ENCODE data around the gene LYZL1.
"Not testable (repeated sequence)": the region's sequence is repeated elsewhere in the genome, so short reads cannot be mapped to it uniquely, and the experiment has no call there.

The LYZL1 gene

DNA sequence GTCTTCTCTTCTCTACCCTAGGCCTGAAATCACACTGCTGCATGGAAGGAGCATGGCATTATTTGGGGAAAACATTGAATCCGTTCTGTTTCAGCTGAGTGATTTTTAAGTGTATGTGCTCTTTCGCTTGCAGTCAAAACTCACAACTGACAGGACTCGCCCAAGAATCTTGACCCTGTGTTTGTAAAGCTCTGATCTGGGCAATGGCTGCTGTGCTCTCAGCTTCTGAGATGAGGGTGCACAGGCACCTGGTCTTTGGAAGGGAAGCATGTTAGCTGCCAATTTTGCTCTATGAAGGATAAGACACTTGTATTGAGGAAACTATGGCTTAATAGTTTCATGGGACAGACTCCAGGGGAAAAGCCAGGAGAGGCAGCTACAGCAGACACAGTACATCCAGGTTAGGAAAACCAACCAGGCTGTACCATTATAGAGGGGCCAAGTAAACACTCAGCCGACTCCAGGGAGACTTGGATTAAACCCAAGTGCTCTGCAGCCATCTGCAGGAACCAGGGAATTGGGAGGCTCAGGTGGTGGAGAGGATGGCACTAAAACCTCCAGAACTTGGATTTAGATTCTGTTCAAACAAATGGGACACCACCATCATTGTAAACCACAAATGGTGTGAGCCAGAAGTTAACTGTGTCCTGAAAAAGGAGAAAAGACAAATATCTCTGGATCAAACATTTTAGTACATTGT lies 43.3 kb downstream of the LYZL1 start:
- DNase-seq (ENCODE audit: low read depth, low spot score): no peak

GRCh38 chr10:29332761-29333148 lies 43.9 kb downstream of the LYZL1 start:
- no peak for DNase-seq (ENCODE audit: low read depth, low spot score)

GRCh38 chr10:29337526-29337925 lies 48.7 kb downstream of the LYZL1 start:
- not testable (repeated sequence) for DNase-seq (ENCODE audit: low read depth, low spot score)

- no peak for DNase-seq (ENCODE audit: low read depth, low spot score)
These were observed 54.8 kb downstream of the LYZL1 start for GRCh38 chr10:29343607-29344038.

DNA sequence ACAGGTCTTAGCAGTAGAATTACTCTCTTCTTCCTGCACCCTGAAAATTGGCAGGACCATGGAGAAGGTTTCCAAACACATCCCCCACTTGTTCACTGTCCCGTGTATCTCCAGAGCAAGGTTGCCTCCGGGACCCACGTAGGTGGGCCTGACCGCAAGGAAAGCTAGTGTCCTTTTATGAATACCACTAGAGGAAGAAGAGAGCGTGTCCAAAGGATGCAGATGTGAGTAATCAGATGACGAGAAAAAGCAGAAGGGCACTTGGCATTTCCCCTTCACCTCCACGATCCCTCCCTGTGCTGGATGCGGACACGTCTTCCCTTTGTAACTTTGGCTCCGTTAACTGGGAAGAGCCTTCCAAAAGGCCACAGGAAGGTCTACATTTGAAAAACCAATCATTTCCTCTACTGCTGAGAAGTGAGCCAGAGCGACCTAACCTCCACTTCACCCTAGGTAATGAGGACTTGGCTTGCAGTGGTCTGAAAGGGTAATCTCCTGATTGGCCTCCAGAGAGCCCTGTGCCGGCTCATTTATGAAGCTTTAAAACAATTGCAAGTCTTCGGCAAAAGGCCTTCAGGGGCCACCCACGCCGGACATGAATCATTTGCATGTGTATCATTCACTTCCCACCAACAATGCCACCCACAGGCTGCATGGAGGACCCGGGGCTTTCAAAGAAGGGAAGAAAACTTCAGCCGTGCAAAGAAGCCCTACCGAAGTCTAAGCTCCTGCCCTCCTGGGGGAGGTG lies 55.4 kb downstream of the LYZL1 start:
- DNase-seq (ENCODE audit: low read depth, low spot score): no peak

GRCh38 chr10:29345144-29345909 lies 56.5 kb downstream of the LYZL1 start:
- DNase-seq (ENCODE audit: low read depth, low spot score): no peak

DNA sequence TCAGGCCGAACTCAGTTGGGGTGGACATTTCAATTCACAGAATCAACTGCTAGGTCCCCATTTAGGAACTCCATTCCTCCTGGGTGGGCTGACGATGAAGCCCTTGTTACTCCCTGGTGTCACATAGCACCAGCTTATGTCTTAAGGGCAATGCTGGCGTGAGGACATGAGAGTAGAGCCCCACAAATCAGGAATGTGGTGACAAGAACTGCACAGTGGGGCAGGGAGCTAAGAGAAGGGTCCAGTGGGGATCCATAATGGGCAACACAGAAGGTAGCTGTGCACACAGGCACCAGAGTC lies 57.0 kb downstream of the LYZL1 start:
- DNase-seq (ENCODE audit: low read depth, low spot score): no peak

- DNase-seq (ENCODE audit: low read depth, low spot score): no peak
These were observed 57.6 kb downstream of the LYZL1 start for GRCh38 chr10:29346296-29347001.

GRCh38 chr10:29348836-29349235 lies 60.0 kb downstream of the LYZL1 start:
- no peak for DNase-seq (ENCODE audit: low read depth, low spot score)

GRCh38 chr10:29353305-29353704 lies 64.4 kb downstream of the LYZL1 start:
- no peak for DNase-seq (ENCODE audit: low read depth, low spot score)

DNA sequence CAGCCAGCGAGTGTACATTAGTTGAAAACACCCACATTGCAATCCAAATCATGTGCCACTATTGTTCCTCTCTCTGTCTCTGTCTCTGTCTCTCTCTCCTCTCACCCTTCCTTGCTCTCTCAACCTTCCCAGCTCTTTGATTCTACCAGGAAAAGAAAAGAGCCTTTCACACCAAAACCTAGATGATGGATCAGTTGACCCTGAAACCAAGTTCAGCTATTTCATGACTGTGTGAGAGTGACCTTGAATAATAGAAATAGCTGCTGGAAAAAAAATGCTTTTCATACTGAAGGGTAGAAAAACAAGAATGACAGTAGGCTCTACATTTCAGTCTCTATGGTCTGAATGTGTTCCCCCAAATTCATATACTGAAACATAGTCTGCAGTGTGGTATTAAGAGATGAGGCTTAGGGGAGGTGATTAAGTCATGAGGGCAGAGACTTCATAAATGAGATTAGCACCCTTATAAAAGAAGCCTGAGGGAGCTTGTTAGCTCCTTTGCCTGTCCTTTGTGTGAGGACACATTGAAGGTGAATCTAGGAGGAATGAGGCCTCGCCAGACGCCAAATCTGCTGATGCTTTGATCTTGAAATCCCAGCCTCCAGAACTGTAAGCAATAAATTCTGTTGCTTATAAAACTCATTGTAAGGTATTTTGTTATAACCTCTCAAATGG lies 65.2 kb downstream of the LYZL1 start:
- no peak for DNase-seq (ENCODE audit: low read depth, low spot score)

DNA sequence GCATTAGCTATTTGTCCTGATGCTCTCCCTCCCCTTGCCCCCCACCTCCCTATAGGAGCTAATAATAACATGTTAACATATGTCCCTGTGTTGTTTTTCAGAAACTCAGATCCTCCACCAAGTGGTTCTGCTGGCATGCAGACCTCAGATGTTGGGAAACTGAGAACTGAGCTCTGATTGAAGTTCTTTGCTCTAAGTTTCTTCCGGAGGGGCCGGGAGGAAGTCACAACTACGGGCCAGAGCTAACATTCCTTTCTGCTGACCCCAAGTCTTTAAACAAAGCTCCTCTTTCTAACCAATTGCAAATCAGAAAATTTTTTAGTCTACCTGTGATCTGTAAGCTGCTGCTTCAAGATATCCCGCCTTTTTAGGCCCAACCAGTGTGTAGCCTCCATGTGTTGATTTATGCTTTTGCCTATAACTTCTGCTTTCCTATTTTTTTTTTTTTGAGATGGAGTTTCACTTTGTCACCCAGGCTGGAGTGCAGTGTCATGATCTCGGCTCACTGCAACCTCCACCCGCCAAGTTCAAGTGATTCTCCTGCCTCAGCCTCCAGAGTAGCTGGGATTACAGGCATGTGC lies 66.6 kb downstream of the LYZL1 start:
- no peak for DNase-seq (ENCODE audit: low read depth, low spot score)

DNA sequence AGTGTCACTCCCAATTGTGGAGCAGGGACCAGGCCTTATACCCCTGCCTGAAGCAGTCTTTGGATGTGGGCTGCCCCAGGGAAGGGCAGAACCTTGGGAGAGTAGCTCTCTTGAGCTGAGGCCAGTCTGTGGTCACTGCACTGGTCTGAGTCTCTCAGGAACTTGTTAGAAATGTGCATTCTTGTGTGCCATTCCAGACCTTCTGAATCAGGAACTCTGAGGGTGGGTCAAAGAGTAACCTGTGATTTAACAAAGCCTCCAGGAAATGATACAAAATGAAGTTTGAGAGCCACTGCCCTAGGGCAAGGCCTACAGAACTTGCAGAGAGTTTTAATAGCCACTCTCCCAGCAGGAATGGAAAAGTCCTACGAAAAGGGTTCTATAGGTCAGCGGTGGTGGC lies 68.1 kb downstream of the LYZL1 start:
- DNase-seq (ENCODE audit: low read depth, low spot score): no peak

DNA sequence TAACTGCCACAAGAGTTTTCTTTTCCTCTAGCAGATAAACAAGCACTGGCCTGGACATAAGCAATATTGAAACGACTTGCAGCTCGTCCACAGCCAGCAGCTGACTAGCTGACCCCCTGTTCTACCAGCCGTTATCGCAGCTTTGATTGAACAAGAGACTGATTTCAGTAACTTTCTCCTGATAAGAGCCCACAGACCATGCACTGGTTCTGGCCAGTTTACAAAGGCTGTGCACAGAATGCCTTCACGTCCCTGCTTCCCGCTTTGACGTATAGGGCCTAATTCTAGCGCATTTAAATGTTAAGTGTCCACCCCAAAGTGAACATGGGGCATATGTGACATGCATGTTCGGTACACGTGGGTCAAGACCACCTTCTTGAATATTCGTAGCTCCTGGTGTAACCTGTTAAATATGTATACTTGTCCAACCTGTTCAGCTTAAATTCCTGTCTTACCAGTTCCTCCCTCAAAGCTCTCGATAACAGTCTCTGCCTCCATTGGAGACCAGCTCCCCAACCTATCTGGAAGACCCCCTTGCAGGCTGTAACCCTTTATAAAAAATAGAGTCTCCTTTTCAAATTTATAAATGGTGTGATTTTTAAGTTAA lies 69.2 kb downstream of the LYZL1 start:
- DNase-seq (ENCODE audit: low read depth, low spot score): no peak

- not testable (repeated sequence) for DNase-seq (ENCODE audit: low read depth, low spot score)
These were observed 71.5 kb downstream of the LYZL1 start for GRCh38 chr10:29360215-29360853.
